ENCODE results near the gene IVD.

The IVD gene

DNA sequence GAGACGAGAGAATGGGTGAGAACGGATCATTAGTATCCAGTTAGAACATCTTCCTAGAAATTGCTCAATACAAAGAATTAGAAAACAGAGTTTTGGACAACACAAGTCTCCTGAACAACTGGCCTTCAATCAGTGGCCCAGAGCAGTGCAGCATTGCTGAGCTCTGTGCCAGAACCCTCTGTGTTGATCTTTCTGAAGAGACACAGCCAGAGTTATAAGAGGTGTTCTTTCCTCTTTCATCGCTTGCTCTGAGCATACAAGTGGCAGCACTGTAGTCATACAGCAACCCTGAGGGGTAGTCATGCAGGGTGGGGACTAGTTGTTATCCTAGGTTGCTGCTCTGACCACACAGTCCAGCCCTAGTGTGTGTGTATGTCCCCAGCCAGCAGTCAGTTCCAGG, 19.1 kb upstream of the IVD start:
- no peak for DNase-seq (ENCODE audit: extremely low read depth, low read depth)
- TF ChIP-seq, protein P1, sequence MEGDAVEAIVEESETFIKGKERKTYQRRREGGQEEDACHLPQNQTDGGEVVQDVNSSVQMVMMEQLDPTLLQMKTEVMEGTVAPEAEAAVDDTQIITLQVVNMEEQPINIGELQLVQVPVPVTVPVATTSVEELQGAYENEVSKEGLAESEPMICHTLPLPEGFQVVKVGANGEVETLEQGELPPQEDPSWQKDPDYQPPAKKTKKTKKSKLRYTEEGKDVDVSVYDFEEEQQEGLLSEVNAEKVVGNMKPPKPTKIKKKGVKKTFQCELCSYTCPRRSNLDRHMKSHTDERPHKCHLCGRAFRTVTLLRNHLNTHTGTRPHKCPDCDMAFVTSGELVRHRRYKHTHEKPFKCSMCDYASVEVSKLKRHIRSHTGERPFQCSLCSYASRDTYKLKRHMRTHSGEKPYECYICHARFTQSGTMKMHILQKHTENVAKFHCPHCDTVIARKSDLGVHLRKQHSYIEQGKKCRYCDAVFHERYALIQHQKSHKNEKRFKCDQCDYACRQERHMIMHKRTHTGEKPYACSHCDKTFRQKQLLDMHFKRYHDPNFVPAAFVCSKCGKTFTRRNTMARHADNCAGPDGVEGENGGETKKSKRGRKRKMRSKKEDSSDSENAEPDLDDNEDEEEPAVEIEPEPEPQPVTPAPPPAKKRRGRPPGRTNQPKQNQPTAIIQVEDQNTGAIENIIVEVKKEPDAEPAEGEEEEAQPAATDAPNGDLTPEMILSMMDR (IDR thresholded peaks at IDR 0.05; ENCODE audit: low read depth, low read length, missing control alignments) = no peak
- H3K4me3 ChIP-seq (replicated peaks; ENCODE audit: low read depth, low read length) = no peak overlapping the region

DNA sequence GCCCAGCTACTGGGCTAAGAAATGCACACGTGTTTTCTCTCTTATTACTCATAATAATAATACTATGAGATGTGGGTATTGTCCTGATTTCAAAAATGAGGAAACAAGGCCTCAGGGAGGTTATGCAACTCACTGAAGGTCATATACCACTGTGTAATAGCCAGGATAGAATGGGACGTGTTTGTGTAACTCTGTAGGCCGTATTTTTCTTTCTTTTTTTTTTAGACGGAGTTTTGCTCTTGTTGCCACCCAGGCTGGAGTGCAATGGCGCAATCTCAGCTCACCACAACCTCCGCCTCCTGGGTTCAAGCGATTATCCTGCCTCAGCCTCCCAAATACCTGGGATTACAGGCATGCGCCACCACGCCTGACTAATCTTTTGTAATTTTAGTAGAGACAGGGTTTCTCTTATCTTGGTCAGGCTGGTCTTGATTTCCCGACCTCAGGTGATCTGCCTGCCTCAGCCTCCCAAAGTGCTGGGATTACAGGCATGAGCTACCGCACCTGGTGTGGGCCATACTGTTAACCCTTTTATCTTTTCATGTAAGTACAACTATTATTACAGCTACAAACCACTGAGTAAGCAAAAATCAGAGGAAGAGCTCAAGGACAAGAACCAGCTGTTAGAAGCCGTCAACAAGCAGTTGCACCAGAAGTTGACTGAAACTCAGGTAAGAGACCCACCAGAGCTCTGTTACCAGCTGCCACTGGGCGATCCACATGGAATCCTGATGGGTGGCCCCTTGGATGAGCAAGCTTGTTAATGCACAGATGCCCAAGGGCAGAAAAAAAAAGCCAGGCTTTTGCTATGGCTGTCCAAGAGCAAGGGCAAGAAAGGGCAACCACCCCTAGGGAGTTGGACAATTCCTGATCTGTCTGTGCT, 16.4 kb upstream of the IVD start:
- TF ChIP-seq, protein P1 (IDR thresholded peaks at IDR 0.05; ENCODE audit: low read depth, low read length, missing control alignments) = no peak
- H3K4me3 ChIP-seq (replicated peaks; ENCODE audit: low read depth, low read length) = no peak overlapping the region
- no peak for DNase-seq (ENCODE audit: extremely low read depth, low read depth)

DNA sequence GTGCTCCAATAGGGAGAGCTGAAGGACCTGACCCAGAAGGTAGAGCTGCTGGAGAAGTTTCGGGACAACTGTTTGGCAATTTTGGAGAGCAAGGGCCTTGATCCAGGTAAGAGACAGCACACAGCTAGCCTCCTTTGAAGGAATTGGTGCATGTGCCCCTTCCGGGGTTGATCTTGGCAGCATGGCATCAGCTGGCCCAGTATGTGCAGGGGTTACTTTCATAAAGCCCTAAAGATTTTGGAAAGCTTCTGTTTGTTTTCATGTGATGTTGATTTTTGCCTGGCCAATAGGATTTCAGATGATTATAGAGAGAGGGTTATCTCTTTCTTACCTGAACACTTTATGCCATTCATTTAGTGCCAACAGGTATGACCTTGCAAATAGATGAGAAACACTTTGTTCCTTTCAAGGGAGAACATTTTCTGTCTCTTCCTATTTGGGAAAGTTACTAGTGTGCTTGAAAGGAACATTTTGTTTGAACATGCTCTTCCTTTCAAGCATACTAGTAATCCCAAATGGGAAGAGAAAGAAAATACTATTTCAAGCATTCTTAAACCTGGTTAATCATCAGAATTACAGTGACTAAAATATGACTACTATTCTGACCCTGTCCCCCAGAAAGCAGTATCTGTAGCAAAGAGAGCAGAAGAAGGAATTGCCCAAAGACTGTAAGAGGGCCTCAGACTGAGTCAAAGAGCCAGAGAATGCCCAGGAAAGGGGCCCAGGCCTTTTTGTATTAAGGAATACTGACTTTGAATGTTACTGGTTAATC, 15.6 kb upstream of the IVD start:
- TF ChIP-seq, protein P1 (IDR thresholded peaks at IDR 0.05; ENCODE audit: low read depth, low read length, missing control alignments) = no peak
- no peak for DNase-seq (ENCODE audit: extremely low read depth, low read depth)
- no peak overlapping the region for H3K4me3 ChIP-seq (replicated peaks; ENCODE audit: low read depth, low read length)

GRCh38 chr15:40392986-40393948, 12.3 kb upstream of the IVD start:
- TF ChIP-seq, protein P1 (IDR thresholded peaks at IDR 0.05; ENCODE audit: low read depth, low read length, missing control alignments) = no peak
- no peak for DNase-seq (ENCODE audit: extremely low read depth, low read depth)

GRCh38 chr15:40397688-40398412, 7.7 kb upstream of the IVD start:
- TF ChIP-seq, protein P1 (IDR thresholded peaks at IDR 0.05; ENCODE audit: low read depth, low read length, missing control alignments) = no peak
- H3K4me3 ChIP-seq (replicated peaks; ENCODE audit: low read depth, low read length) = no peak overlapping the region
- DNase-seq (ENCODE audit: extremely low read depth, low read depth) = no peak

More at GRCh38 chr15:40392986-40393948, 12.3 kb upstream of the IVD start:
- H3K4me3 ChIP-seq (replicated peaks; ENCODE audit: low read depth, low read length) = no peak overlapping the region

Measured in HFF-Myc (cell line).